K562 (cell line): Measurements from ENCODE around the gene RRAS.

Experiments used
- GABPA ChIP-seq: fragments of 200-800 bp; sonication (Bioruptor generic); conservative IDR thresholded peaks from 2 replicates; pipeline ENCODE4 v1.6.1; 2016; ENCODE audit warnings: low read depth, missing genetic modification characterization, missing compliant biosample characterization
- JUN ChIP-seq, 2 experiments: sonication (generic) in 1 of 2; formaldehyde crosslinking in 1 of 2; IDR thresholded peaks; 2 replicates each; pipeline versions ENCODE4 v1.6.1 to v1.8.0; 2012 to 2022; ENCODE audit warnings: borderline replicate concordance in 2 of 2, mild to moderate bottlenecking in 2 of 2, improper control_type of control experiment in 1 of 2, low read depth in 1 of 2, low read length in 1 of 2, missing genetic modification reagents in 1 of 2
- KAT8 ChIP-seq: fragments of 450-650 bp; IDR thresholded peaks from 2 replicates; pipeline ENCODE4 v1.6.1; 2016; ENCODE audit warnings: low read depth, mild to moderate bottlenecking
- MAFK ChIP-seq: IDR thresholded peaks from 2 replicates; pipeline ENCODE4 v1.6.1; 2011; ENCODE audit warnings: low read length, improper control_type of control experiment
- PML ChIP-seq: IDR thresholded peaks from 2 replicates; pipeline ENCODE4 v1.6.1; 2012; ENCODE audit warnings: low read length, inconsistent platforms
- POLR2A ChIP-seq: fragments of 450-650 bp; conservative IDR thresholded peaks from 2 replicates; pipeline ENCODE4 v1.6.1; 2016
- TOE1 ChIP-seq, 2 experiments: fragments of 450-650 bp in 1 of 2; sonication (generic) in 1 of 2; formaldehyde crosslinking in 1 of 2; IDR thresholded peaks; 2 replicates each; pipeline versions ENCODE4 v1.7.1 to v1.8.0; 2016 to 2022; ENCODE audit warnings: borderline replicate concordance in 2 of 2, mild to moderate bottlenecking in 2 of 2, antibody characterized with exemption in 1 of 2, inconsistent platforms in 1 of 2, low read depth in 1 of 2, missing genetic modification reagents in 1 of 2, moderate library complexity in 1 of 2
- ZNF609 ChIP-seq: sonication (generic); formaldehyde crosslinking; IDR thresholded peaks from 2 replicates; pipeline ENCODE4 v1.8.1; 2023; ENCODE audit warnings: missing genetic modification reagents, mild to moderate bottlenecking, borderline replicate concordance
- TF ChIP-seq, protein P1 (sequence below): fragments of 250-450 bp; sonication (Bioruptor Pico); IDR thresholded peaks from 2 replicates; pipeline ENCODE4 v1.8.0; 2022; ENCODE audit warnings: inconsistent platforms

DNA sequence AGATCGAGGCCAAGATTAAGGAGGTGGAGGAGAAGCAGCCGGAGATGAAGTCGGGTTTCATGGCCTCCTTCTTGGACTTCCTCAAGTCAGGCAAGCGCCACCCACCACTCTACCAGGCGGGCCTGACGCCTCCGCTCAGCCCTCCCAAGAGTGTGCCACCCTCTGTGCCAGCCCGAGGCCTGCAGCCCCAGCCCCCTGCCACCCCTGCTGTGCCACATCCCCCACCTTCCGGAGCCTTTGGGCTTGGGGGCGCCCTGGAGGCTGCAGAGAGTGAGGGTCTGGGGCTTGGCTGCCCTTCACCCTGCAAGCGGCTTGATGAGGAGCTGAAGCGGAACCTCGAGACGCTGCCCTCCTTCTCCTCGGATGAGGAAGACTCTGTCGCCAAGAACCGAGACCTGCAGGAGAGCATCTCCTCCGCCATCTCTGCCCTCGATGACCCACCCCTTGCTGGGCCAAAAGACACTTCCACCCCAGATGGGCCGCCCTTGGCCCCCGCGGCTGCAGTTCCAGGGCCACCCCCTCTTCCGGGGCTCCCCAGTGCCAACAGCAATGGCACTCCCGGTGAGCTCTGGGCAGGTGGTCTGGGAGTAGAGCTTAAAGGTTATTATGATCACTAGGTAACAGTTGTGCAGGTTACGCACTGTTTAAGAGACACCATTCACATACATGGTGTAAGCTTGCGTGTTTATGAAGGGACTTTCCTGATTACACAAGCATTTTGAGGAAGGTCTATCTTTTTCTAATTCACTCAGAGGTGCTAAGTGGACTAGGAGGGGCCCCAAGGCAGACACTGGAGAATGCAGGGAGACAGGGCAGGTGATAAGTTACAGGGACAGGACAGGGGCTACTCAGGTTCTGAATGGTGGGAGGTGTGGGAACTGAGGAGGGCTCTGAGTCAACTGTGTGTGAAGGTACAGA, 40.3 kb downstream of the RRAS start:
- TF ChIP-seq JUN (IDR thresholded peaks at IDR 0.05; ENCODE audit: borderline replicate concordance, low read depth, low read length), result no peak
- no peak for TF ChIP-seq JUN (CRISPR knock-in tag; IDR thresholded peaks at IDR 0.05; ENCODE audit: borderline replicate concordance)
- no peak for TF ChIP-seq TOE1 (IDR thresholded peaks at IDR 0.05; ENCODE audit: borderline replicate concordance)
- no peak for TF ChIP-seq TOE1 (CRISPR knock-in tag; IDR thresholded peaks at IDR 0.05; ENCODE audit: borderline replicate concordance, low read depth)
- TF ChIP-seq ZNF609 (CRISPR knock-in tag), result no peak
- TF ChIP-seq KAT8, result no peak
- TF ChIP-seq, protein P1, sequence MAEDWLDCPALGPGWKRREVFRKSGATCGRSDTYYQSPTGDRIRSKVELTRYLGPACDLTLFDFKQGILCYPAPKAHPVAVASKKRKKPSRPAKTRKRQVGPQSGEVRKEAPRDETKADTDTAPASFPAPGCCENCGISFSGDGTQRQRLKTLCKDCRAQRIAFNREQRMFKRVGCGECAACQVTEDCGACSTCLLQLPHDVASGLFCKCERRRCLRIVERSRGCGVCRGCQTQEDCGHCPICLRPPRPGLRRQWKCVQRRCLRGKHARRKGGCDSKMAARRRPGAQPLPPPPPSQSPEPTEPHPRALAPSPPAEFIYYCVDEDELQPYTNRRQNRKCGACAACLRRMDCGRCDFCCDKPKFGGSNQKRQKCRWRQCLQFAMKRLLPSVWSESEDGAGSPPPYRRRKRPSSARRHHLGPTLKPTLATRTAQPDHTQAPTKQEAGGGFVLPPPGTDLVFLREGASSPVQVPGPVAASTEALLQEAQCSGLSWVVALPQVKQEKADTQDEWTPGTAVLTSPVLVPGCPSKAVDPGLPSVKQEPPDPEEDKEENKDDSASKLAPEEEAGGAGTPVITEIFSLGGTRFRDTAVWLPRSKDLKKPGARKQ (CRISPR knock-in tag), result no peak
- no peak for TF ChIP-seq PML
- TF ChIP-seq GABPA (tag), result no peak
- TF ChIP-seq MAFK, result no peak
- TF ChIP-seq POLR2A, result no peak
